OCI-LY1 (cell line): ENCODE results near the gene IRF2.

Experiments used
- CTCF ChIP-seq: fragments of 200-600 bp; sonication (generic), shearing (Covaris generic); IDR thresholded peaks from 2 replicates; pipeline ENCODE4 v1.5.1; 2017; ENCODE audit warnings: mild to moderate bottlenecking, antibody characterized with exemption, low read length, moderate library complexity, mixed read lengths
- EZH2 ChIP-seq: fragments of 200-600 bp; sonication (generic), shearing (Covaris generic); IDR thresholded peaks from 2 replicates; pipeline ENCODE4 v1.8.0; 2017; ENCODE audit warnings: borderline replicate concordance, mixed run types, mild to moderate bottlenecking, antibody characterized with exemption, low read length, moderate library complexity, mixed read lengths

- no peak for TF ChIP-seq CTCF
- no peak for TF ChIP-seq EZH2
Observed at GRCh38 chr4:184513802-184514120, 39.4 kb upstream of the IRF2 start.
